T-helper 22 cell (primary cell): ENCODE data around the gene EVC.

Source experiments
- DNase-seq: peaks from one replicate; pipeline ENCODE4 v3.0.0-alpha.2; 2020; ENCODE audit warnings: low read depth

Gene EVC

DNA sequence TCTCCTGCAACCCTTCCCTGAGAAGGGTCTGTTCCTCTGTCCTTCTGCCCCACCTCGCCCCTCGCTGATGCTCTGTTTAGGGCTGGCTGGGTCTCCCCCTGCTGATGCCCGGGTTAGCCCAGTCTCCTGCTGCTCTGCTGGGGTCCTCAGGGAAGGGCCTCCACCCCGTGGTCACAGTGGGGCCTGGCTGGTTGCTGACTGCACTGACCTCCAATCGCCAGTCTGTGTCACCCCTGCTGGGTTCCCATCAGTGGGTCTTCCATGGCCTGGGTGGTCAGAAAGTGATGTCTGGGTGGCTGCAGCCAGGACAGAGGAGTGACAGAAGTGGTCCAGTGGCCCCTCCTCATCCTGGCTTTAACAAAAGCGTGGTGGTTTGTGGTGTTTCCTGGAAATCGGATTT is 44.7 kb downstream of the EVC start:
- no peak for DNase-seq

- no peak for DNase-seq
Measured at GRCh38 chr4:5756271-5756670, 45.3 kb downstream of the EVC start.

DNA sequence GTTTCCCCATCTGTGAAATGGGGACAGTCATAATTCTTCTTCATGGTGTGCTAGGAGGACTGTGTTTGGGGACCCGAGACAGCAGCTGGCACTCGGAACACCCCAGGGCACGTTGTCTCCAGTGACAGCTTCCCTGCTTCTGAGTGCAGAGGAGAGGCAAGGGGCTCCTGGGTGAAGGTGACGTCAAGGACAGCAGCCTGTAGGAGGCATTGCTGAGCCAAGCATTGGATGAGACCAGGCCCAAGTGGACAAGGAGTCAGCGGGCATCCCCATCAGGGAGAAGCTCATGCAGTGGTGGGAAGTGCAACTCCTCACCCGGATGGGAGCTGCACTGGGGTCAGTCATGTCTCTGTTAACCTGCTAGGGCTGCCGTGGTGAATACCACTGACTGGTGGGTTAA is 46.1 kb downstream of the EVC start:
- DNase-seq, result no peak

DNA sequence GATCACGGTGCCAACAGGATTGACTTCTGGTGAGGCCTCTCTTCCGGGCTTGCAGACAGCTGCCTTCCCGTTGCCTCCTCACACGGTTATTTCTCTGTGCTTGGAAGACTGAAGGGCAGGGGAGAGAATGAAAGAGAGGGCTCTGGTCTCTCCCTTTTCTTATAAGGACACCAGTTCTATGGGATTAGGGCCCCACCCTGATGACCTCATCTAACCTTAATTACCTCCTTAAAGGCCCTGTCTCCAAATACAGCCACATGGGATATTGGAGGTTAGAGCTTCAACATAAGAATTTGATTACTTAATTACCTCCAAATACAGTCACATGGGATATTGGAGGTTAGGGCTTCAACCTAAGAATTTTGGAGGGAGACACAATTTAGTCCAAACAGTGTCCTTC is 46.5 kb downstream of the EVC start:
- DNase-seq, result no peak

DNA sequence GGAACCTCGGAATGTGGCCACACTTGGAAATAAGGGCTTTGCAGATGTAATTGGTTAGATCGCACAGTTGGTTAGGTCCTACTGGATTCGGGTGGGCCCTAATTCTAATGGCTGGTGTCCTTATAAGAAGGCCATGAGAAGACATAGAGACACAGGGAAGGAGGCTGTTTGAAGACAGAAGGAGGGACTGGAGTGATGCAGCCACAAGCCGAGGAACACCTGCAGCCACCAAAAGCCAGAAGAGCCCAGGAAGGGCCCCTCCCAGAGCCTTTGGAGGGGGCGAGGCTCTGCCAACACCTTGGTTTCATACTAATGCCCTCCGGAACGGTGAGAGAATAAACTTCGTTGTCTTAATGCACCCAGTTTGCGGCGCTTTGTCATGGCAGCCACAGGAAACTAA is 47.0 kb downstream of the EVC start:
- DNase-seq, result no peak

DNA sequence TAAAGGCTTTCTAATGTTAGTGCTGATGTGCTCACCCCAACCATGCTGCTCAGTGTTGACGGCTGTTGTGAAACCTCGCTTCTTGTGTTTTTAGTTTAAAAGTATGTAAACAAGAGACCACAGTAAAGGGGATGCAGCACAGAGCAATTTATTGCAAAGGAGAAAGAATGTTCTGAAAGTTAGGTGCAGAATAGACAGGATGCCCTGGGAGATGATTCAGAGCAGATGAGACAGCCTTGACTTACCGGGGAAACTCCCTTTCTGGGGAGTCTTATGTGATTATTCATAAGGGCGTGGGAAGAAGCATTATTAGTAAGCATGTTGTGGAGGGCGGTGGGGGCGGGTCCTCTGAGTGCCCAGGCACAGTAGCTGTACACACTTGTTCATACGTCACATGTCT is 47.7 kb downstream of the EVC start:
- no peak for DNase-seq

DNA sequence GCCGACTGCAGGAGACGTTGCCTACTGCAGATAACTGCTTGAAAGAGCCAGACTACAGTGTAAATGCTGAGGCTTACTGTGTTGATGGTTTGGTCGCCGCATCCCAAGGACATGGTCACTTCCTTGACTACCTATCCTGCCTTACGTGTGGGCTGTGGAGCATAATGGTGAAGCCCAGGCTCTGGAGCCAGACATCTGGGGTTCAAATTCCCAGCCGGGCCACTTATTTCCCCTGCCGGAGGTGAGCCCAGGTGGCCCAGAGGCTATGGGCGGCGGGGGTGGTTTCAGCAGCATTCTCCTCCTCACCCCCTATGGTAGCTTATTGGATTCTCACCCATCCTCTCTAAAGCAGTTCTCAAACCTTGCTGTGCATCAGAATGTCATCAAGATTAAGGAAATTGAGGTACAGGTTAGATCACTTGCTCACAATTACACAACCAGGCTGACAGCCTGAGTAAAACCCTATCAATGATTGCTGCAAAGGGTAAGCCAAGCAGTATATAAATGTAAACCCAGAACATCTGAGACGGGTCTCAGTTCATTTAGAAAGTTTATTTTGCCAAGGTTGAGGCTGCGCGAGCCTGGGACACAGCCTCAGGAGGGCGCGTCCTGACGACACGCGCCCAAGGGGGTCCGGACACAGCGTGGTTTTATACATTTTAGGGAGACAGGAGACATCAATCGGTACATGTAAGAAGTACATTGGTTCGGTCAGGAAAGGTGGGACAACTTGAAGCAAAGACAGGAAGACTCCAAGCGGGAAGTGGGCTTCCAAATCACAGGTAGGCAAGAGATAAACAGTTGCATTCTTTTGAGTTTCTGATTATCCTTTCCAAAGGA is 48.5 kb downstream of the EVC start:
- DNase-seq, result no peak

DNA sequence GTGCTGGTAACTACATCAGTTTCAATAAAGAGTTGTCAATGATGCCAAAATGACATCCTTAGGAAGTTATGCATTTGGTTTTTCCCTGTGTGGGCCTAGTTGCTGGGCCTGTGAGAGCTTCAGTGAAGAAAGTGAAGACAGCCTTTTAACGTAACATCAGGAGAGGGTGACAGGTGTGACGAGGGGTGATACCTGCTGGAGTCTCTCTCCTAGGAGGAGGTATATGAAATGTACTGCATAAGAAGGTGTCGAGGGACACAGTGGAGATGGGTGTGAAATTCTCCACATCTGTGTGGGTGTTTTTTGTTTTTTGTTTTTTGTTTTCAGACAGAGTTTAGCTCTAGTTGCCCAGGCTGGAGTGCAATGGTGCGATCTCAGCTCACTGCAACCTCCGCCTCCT is 49.2 kb downstream of the EVC start:
- no peak for DNase-seq

GRCh38 chr4:5760936-5761480 is 50.0 kb downstream of the EVC start:
- DNase-seq, result no peak

DNA sequence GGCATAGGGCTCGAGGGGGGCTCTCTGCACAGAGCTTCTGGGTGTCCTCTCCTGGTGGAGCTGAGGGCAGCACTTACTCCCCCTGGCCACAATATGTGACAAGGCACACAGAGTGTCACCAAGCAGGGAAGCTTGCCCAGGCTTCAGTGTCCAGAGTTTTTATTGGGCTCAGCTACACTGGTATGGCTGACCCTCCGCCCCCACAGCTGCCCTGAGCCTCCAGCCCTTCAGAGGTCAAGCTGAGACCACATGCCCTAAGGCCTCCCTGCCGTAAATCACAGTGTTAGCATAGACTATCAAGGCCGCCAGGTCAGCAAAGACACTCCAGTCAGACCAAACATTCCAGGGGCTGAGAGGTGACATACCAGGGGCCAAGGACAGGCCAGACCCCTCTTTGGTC is 59.0 kb downstream of the EVC start:
- no peak for DNase-seq

DNA sequence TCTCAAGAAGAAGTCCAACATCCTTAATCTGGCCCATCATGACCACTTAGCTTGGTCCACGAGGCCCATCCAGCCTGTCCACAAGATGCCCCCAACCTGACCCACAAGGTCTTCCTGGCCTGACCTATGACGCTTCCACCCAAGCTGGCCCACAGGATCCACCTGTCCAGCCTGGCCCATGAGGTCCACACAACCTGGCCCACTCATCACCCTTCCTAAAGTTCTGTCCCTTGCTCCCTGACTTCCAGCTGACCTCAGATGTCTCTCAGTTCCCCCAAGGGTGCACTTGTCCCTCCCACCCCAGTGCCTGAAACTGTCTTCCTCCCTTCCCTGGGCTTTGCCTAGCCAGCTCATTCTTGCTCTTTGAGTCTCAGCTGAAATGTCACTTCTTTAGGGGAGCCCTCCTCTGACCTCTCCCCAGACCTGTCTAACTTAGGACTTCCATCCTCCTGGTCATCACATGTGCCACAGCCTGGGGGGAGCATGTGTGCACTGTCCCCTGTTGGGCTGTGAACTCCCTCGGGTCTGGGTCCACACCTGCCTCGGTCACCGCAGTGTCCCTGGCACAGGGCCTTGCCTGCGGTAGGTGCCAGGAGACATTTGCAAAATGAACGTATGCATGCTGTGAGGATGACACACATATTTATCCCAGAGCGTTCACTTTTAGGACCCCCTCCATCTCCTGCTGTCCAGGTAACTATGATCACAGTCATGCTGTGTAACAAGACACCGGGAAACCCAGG is 61.7 kb downstream of the EVC start:
- DNase-seq, result no peak

GRCh38 chr4:5773271-5773555 is 62.2 kb downstream of the EVC start:
- DNase-seq, result no peak

- no peak for DNase-seq
Measured at GRCh38 chr4:5774416-5775036, 63.5 kb downstream of the EVC start.

DNA sequence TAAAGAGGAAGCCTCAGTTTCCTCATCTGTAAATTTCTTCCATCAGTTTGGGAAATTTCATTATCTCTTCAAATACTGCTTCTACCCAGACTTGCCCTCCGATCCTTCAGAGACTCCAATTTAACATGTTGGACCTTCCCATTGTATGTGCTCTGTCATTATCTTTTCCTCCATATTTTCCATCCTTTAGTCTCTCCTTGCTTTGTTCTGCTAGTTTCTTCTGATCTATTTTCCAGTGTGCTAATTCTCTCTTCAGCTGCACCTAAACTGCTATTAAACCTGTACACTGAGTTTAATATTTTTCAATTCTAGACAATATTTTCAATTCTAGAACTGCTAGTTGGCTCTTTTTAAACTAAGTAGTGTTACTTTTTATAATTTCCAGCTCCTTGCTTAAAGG is 65.5 kb downstream of the EVC start:
- no peak for DNase-seq

GRCh38 chr4:5780831-5781480 is 70.0 kb downstream of the EVC start:
- no peak for DNase-seq

DNA sequence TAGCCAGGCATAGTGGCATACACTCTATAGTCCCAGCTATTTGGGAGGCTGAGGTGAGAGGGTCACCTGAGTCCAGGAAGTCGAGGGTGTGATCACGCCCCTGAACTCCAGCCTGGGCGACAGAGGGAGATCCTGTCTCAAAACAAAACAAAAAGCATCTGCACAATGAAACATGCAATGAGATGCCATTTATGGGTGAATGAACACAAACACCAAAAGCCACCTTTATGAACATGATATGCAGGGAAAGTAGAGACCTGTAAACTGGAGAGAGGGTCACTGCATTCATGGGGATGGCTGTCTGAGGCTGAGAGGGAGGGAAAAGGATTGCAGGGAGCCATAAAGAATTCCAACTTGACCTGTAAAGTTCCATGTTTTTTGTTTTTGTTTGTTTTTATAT is 70.7 kb downstream of the EVC start:
- no peak for DNase-seq

DNA sequence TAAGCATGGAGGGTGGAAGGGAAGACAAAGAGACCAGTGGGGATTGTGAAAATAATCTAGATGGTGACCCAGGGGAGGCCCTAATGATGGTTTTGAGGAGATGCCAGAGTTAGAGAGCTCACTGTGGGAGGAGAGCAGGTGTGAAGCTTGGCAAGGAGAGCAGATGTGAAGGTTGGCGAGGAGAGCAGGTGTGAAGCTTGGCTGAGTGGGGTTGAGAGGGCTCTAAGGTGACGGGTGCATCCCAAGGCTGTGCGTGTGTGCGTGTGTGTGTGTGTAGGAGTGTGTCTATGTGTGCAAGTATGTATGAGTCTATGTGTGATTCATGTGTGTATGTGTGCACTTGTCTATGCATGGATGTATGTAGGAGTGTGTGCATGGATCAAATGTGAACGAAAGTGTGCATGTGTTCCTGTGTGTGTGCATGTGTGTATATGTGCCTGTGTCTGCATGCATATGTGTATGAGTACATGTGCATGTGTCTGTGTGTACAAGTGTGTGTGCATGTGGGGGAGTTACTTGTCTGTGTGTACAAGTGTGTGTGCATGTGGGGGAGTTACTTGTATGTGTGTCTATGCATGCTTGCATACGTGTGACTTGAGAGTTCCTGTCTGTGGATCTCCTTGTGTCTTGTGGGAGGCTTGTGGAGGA is 72.0 kb downstream of the EVC start:
- no peak for DNase-seq

- no peak for DNase-seq
Measured at GRCh38 chr4:5783486-5783885, 72.5 kb downstream of the EVC start.

GRCh38 chr4:5784021-5784420 is 73.0 kb downstream of the EVC start:
- DNase-seq, result no peak

DNA sequence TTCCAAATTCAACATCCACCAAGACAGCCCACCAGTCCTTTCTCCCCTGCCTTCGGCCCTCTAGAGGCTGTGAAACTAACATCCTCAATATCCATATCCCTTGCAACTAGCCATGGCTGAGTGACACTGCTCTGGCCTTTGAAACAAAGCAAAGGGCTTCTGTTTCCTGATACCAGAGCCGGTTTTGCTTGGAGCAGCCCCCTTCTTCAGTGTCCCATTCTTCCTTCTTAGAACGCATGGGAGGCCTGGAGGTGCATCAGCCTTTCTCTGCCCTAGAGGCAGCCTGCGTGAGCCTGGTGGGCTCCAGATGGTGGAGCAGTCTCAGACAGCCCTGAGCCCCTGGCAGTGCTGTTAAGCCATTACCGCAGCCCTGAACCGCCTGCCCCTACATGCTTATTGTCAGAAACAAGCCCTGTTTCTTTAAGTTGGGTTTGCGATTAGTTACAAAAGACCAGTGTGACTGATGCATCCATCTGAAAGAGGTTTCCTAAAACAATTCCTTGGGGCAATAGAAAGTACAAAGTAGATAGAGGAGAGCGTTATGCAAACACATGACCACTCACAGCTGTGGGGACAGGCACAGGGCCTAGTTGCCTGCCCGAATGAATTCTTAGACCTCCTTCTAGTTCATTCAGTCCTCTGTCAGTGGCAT is 74.1 kb downstream of the EVC start:
- no peak for DNase-seq

GRCh38 chr4:5785806-5786680 is 75.0 kb downstream of the EVC start:
- no peak for DNase-seq
